GM19468 (cell line): ENCODE results near the gene H1-8.
A peak's percentile ranks its signal among the peaks of the same experiment; 100 is the strongest.
"Not testable (repeated sequence)": the region's sequence is repeated elsewhere in the genome, so short reads cannot be mapped to it uniquely, and the experiment has no call there.

Experiments
- ATAC-seq: cut with Tn5 transposase; IDR thresholded peaks from one replicate; pipeline ENCODE4 v1.9.1; 2021; ENCODE audit warnings: mild to moderate bottlenecking, moderate library complexity, moderate number of reproducible peaks; ENCODE audit not compliant: unreplicated experiment; ENCODE audit errors: extremely low read depth

The H1-8 gene

GRCh38 chr3:129514110-129514509 lies 28.9 kb upstream of the H1-8 start:
- ATAC-seq, result no peak

DNA sequence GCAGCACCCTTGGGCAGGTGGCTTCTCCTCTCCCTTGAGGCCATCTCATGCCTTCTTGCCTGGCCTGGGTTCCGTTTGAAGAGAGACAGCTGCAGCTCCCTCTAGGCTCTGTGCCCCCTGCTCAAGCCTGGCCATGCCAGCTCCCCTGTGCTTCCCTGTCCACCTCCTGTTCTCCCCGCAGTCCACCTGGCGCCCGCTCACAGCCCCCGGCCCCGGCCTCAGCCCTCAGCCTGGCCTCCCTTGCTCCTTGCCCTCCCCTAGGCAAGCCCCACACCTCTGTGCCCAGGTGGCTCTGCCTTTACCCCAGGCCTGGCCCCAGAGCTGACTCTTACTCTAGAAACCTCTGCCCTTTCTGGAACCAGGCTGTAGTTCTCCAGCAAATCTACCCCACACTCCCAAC lies 28.4 kb upstream of the H1-8 start:
- ATAC-seq, result no peak

- not testable (repeated sequence) for ATAC-seq
These were observed 27.7 kb upstream of the H1-8 start for GRCh38 chr3:129515108-129515820.

DNA sequence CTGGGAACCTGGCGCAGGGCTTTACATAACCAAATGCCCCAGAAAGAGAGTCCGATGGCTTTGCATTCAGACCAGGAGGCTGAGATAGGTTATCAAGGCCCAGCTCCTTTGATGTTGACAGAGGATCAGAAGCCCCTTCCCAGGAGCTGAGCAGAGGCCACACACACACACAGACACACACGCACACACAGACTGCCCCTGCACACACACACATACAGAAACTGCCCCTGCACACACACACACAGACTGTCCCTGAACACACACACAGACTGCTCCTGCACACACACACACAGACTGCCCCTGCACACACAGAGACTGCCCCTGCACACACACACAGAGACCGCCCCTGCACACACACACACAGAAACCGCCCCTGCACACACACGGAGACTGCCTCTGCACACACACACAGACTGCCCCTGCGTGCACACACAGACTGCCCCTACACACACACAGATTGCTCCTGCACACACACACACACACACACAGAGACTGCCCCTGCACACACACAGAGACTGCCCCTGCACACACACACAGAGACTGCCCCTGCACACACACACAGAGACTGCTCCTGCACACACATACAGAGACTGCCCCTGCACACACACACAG lies 27.0 kb upstream of the H1-8 start:
- ATAC-seq, result not testable (repeated sequence)

- no peak for ATAC-seq
These were observed 25.5 kb upstream of the H1-8 start for GRCh38 chr3:129517516-129517915.

- no peak for ATAC-seq
These were observed 24.9 kb upstream of the H1-8 start for GRCh38 chr3:129518038-129518561.

GRCh38 chr3:129518581-129518980 lies 24.4 kb upstream of the H1-8 start:
- ATAC-seq, result no peak

GRCh38 chr3:129519449-129519848 lies 23.5 kb upstream of the H1-8 start:
- no peak for ATAC-seq

GRCh38 chr3:129519896-129520715 lies 22.9 kb upstream of the H1-8 start:
- ATAC-seq, result no peak

GRCh38 chr3:129520960-129521359 lies 22.0 kb upstream of the H1-8 start:
- no peak for ATAC-seq

- ATAC-seq, result no peak
These were observed 21.4 kb upstream of the H1-8 start for GRCh38 chr3:129521611-129522010.

DNA sequence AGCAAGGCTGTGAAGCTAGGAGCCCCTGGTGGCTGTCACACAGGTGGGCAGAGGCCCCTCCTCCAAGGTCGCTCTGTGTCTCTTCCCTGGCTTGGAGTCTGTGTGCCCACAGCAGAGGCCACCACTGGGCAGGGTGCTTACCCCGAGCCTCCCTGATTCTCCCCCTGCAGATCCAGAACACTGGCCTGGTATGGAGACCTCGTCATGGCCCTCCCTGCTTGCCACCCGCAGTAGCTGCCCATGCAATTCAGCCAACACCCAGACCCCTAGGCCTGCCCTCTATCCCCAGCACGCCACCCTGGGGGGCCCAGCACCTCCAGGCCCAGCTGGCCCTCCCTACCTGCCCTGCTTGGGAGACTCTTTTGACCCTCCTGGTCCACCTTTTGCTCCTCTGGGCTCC lies 20.0 kb upstream of the H1-8 start:
- no peak for ATAC-seq

DNA sequence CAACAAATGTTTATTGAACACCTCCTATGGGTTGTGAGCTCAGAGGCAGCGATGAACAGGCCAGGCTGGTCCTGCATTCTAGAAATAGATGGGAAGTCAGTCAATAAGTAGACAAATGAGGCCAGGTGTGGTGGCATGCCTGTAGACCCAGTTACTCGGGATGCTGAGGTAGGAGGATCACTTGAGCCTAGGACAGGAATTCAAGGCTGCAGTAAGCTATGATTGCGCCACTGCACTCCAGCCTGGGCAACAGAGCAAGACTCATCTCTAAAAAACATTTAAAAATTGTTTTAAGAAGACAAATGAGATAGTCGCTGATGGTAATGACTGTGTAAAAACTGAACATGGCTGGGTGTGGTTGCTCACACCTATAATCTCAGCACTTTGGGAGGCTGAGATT lies 18.9 kb upstream of the H1-8 start:
- ATAC-seq, result no peak

- no peak for ATAC-seq
These were observed 17.5 kb upstream of the H1-8 start for GRCh38 chr3:129525341-129525968.

DNA sequence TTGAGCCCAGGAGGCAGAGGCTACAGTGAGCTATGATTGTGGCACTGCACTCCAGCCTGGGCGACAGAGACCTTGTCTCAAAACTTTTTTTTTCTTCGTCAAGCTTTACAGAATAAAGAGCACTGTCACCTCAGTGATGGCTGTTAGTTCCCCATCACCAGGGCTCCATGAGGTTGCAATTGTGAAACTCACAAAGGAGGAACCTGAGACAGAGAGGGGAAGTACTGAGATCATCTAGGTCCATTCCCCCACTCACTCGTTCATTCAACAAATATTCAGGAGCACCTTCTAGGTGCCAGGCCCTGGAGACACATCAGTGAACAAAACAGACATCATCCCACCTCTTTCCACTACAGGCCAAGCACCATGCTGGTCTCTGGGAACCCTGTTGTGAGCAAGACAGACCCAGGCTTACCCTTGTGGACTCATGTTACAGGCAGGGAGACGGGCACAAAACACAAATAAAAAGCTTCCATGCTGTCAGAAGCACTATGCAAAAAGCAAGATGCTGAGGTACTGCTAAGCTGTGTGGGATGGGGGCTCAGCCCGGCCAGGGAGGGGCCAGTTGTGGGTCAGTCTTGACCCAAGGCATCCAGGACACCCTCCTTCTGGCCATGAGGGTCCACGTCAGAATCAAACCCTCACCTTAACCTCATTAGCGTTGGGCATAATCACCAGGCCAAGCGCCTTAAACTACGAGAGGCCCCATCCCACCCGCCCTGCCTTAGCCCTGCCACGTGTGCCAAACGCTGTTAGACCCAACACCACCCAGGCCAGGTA lies 16.7 kb upstream of the H1-8 start:
- ATAC-seq, result peak; percentile 75

DNA sequence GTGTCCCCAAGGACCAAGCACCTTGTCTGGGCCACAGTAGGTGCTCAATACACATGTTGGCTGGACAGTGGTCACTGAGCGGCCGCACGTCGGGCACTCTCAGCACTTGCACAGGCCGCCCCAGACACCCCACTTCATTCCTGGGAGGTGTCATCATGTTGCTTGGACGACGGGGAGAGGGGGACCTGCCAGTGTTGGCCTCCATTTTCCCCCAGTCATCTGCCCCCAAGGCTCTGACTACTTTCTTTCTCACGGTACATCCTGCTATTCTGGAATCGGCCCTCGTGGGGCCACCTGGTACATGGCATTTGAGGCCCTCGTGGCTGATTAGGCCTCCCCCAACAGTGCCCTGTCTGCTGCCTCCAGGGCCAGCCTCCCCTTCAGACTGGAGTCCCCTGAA lies 15.7 kb upstream of the H1-8 start:
- no peak for ATAC-seq

DNA sequence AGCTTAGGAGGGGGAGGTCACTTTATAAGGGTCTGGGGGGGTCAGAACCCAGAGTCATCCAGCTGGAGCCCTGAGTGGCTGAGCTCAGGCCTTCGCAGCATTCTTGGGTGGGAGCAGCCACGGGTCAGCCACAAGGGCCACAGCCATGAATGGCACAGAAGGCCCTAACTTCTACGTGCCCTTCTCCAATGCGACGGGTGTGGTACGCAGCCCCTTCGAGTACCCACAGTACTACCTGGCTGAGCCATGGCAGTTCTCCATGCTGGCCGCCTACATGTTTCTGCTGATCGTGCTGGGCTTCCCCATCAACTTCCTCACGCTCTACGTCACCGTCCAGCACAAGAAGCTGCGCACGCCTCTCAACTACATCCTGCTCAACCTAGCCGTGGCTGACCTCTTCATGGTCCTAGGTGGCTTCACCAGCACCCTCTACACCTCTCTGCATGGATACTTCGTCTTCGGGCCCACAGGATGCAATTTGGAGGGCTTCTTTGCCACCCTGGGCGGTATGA lies 14.3 kb upstream of the H1-8 start, which contains the start of gene RHO:
TSS of gene RHO (plus strand) at position 51 of the 512 bp plus-strand sequence. CDS start at position 146, 95 bp downstream.
- no peak for ATAC-seq

- no peak for ATAC-seq
These were observed 13.4 kb upstream of the H1-8 start for GRCh38 chr3:129529436-129530210.
